Loucy (cell line): ENCODE results near the gene TTC39B.

ENCODE experiments used
- H2AFZ ChIP-seq: fragments of 200-600 bp; sonication (generic); 2 replicates; pipeline ENCODE4 v1.6.0; 2016; ENCODE audit warnings: antibody characterized with exemption, mild to moderate bottlenecking, low read length, moderate library complexity
- H3F3A ChIP-seq: fragments of 200-600 bp; 2 replicates; pipeline ENCODE4 v1.6.0; 2016; ENCODE audit warnings: antibody characterized with exemption, low read depth, mild to moderate bottlenecking
- H3K27me3 ChIP-seq: fragments of 200-600 bp; sonication (generic); 2 replicates; pipeline ENCODE4 v1.6.1; 2014; ENCODE audit warnings: low read length, mild to moderate bottlenecking; ENCODE audit not compliant: insufficient read depth, poor library complexity, severe bottlenecking
- H3K36me3 ChIP-seq: fragments of 200-600 bp; sonication (generic); 2 replicates; pipeline ENCODE4 v1.6.1; 2016; ENCODE audit warnings: low read length; ENCODE audit not compliant: insufficient read depth
- H3K4me1 ChIP-seq: fragments of 200-600 bp; sonication (generic); 2 replicates; pipeline ENCODE4 v1.5.1; 2014; ENCODE audit warnings: low read length, mild to moderate bottlenecking; ENCODE audit not compliant: insufficient read depth, poor library complexity, severe bottlenecking
- H3K4me2 ChIP-seq: fragments of 200-600 bp; sonication (generic); 2 replicates; pipeline ENCODE4 v1.6.0; 2014; ENCODE audit warnings: antibody characterized with exemption, low read length, low read depth, mild to moderate bottlenecking; ENCODE audit not compliant: poor library complexity, severe bottlenecking
- H3K4me3 ChIP-seq: fragments of 200-600 bp; sonication (generic); 2 replicates; pipeline ENCODE4 v1.5.1; 2014; ENCODE audit warnings: low read length, mild to moderate bottlenecking, mixed read lengths; ENCODE audit not compliant: poor library complexity, severe bottlenecking
- H3K79me2 ChIP-seq: fragments of 200-600 bp; sonication (generic); 2 replicates; pipeline ENCODE4 v1.6.1; 2014; ENCODE audit warnings: low read length; ENCODE audit not compliant: insufficient read depth
- H3K9ac ChIP-seq: fragments of 200-600 bp; sonication (generic); 2 replicates; pipeline ENCODE4 v1.6.0; 2014; ENCODE audit warnings: mild to moderate bottlenecking, low read depth, low read length, moderate library complexity; ENCODE audit not compliant: poor library complexity, severe bottlenecking
- H3K9me2 ChIP-seq: fragments of 200-600 bp; sonication (generic); replicated peaks from 2 replicates; pipeline ENCODE4 v1.6.1; 2016; ENCODE audit warnings: low read depth, low read length, mixed read lengths
- H3K9me3 ChIP-seq: fragments of 200-600 bp; sonication (generic); 2 replicates; pipeline ENCODE4 v1.6.1; 2014; ENCODE audit warnings: mild to moderate bottlenecking, antibody characterized with exemption, low read length, low read depth; ENCODE audit not compliant: insufficient read depth
- H4K20me1 ChIP-seq: fragments of 200-600 bp; sonication (generic); 2 replicates; pipeline ENCODE4 v1.6.0; 2014; ENCODE audit warnings: antibody characterized with exemption, low read length, mild to moderate bottlenecking; ENCODE audit not compliant: insufficient read depth, poor library complexity, severe bottlenecking
- EZH2phosphoT487 ChIP-seq: fragments of 200-600 bp; IDR thresholded peaks from 2 replicates; pipeline ENCODE4 v1.6.1; 2018; ENCODE audit warnings: antibody characterized with exemption, mild to moderate bottlenecking, moderate library complexity, borderline replicate concordance
- TF ChIP-seq, protein P1 (sequence below): fragments of 200-600 bp; sonication (generic); conservative IDR thresholded peaks from 2 replicates; pipeline ENCODE4 v1.5.1; 2014; ENCODE audit warnings: mild to moderate bottlenecking, antibody characterized with exemption, low read length

The TTC39B gene

DNA sequence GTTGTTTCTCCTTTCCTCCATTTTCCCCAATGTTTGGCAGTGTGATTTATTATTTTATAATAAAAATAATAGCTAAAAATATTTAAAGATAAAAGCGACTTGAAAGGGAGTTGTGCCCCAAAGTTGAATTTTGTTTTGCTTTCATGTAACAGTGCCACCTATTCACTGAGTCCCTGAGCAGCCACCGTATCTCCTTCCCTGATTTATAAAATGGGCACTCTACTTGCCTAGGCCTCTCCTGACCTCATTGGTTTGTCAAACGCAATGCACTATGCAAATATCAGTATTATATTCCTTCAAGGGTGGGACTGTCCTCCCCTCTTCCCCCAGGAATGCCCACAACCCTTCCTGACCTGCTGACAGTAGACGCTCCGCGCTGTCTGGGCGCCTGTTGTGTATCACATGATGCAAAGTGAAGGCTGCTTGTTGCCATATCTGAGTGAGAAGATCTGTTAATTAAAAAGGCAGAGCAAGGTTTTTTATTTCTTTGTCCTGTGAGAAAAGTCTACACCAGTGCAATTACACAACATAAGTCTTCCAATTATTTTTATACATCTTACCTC, 81.4 kb downstream of the TTC39B start:
- no peaks in the 10 kb centered on the region for H3K9me2 ChIP-seq
- H3K9ac ChIP-seq: no peak overlapping the region
- H3F3A ChIP-seq: no peaks in the 10 kb centered on the region
- peaks cover 7% of the 10 kb centered on the region; the same call in 1 of the 2 replicates for H3K36me3 ChIP-seq
- H3K4me2 ChIP-seq: no peak overlapping the region
- no peaks in the 10 kb centered on the region for H3K79me2 ChIP-seq
- H3K9me3 ChIP-seq: no peaks in the 10 kb centered on the region
- H3K27me3 ChIP-seq: no peaks in the 10 kb centered on the region
- no peaks in the 10 kb centered on the region for H4K20me1 ChIP-seq
- no peak overlapping the region for H2AFZ ChIP-seq
- TF ChIP-seq, protein P1, sequence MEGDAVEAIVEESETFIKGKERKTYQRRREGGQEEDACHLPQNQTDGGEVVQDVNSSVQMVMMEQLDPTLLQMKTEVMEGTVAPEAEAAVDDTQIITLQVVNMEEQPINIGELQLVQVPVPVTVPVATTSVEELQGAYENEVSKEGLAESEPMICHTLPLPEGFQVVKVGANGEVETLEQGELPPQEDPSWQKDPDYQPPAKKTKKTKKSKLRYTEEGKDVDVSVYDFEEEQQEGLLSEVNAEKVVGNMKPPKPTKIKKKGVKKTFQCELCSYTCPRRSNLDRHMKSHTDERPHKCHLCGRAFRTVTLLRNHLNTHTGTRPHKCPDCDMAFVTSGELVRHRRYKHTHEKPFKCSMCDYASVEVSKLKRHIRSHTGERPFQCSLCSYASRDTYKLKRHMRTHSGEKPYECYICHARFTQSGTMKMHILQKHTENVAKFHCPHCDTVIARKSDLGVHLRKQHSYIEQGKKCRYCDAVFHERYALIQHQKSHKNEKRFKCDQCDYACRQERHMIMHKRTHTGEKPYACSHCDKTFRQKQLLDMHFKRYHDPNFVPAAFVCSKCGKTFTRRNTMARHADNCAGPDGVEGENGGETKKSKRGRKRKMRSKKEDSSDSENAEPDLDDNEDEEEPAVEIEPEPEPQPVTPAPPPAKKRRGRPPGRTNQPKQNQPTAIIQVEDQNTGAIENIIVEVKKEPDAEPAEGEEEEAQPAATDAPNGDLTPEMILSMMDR: no peak
- no peak for TF ChIP-seq EZH2phosphoT487
- H3K4me1 ChIP-seq: no peaks in the 10 kb centered on the region
- no peak overlapping the region for H3K4me3 ChIP-seq

DNA sequence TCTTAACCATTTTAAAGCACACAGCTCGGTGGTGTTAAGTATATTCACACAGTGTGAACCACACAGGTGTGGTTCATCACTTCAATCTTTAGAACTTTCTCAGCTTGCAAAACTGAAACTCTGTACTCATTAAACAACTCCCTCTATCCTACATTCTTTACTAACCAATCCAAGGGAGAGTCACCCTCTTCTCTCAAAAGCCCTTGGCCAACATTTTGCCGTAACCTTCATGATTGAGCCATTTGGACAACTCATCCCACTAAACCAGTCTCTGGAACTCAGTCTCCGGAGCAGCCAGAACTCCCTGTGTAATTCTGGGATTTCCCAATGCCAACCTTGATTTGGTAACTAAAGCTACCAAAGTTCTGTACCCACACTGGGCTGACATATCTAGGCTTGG, 84.7 kb downstream of the TTC39B start:
- H3K4me2 ChIP-seq: no peak overlapping the region
- no peak for TF ChIP-seq EZH2phosphoT487
- TF ChIP-seq, protein P1: no peak
- H3K9me2 ChIP-seq: no peaks in the 10 kb centered on the region
- peaks cover 7% of the 10 kb centered on the region; the same call in 1 of the 2 replicates for H3K36me3 ChIP-seq
- no peaks in the 10 kb centered on the region for H3K4me1 ChIP-seq
- H4K20me1 ChIP-seq: no peaks in the 10 kb centered on the region
- H3K4me3 ChIP-seq: no peak overlapping the region
- no peak overlapping the region for H2AFZ ChIP-seq
- H3K79me2 ChIP-seq: no peaks in the 10 kb centered on the region
- no peaks in the 10 kb centered on the region for H3F3A ChIP-seq
- no peaks in the 10 kb centered on the region for H3K27me3 ChIP-seq
- no peak overlapping the region for H3K9ac ChIP-seq
- H3K9me3 ChIP-seq: no peaks in the 10 kb centered on the region

- Histone ChIP-seq H3K79me2 (no peaks in the 10 kb centered on the region), H3K4me1 (no peaks in the 10 kb centered on the region), H3F3A (no peaks in the 10 kb centered on the region), H2AFZ (no peak overlapping the region), H4K20me1 (no peaks in the 10 kb centered on the region), H3K9me2 (no peaks in the 10 kb centered on the region), H3K36me3 (peaks cover 7% of the 10 kb centered on the region; the same call in 1 of the 2 replicates), H3K9ac (no peak overlapping the region), H3K27me3 (no peaks in the 10 kb centered on the region), H3K4me2 (no peak overlapping the region), H3K9me3 (no peaks in the 10 kb centered on the region), H3K4me3 (no peak overlapping the region)
- TF ChIP-seq EZH2phosphoT487: no peak
- TF ChIP-seq, protein P1: no peak
Measured at GRCh38 chr9:15221746-15222145, 85.3 kb downstream of the TTC39B start.
